ENCODE data around the gene CASP12.

Gene CASP12

GRCh38 chr11:104837969-104838639 is 60.2 kb downstream of the CASP12 start:
- no peak for DNase-seq (ENCODE audit: low read depth in 2 of 2)

GRCh38 chr11:104836691-104837090 is 61.6 kb downstream of the CASP12 start:
- DNase-seq (ENCODE audit: low read depth in 2 of 2), result no peak

Measured in fibroblast of skin of left quadriceps (primary cell).